HCT116 (cell line): ENCODE data around the gene SBNO2. TPM values are rescaled to one million over a fixed set of nuclear protein-coding genes. Genes with fewer than 3 reads are reported as not detected.
A peak's percentile ranks its signal among the peaks of the same experiment; 100 is the strongest.

Source experiments
- ATAC-seq: fragments of 200-7000 bp; cut with Tn5 transposase; 2 replicates; pipeline ENCODE4 v1.9.1; 2020; ENCODE audit warnings: mild to moderate bottlenecking, moderate library complexity
- BruUV-seq: library from RNA; stranded (reverse); fragments of 400-500 nt; replicated peaks from 2 replicates; lab custom pipeline; 2021; lab: Mats Ljungman, UMichigan
- CTCF ChIA-PET: fragments of 300-600 bp; sonication (Branson Sonifier 250); formaldehyde crosslinking; loops from one replicate; lab custom pipeline; 2021; ENCODE audit warnings: antibody characterized with exemption; lab: Charles Lee
- POLR2A ChIA-PET: fragments of 300-600, 350-600 bp; sonication (Branson Sonifier 250); formaldehyde crosslinking; loops from one replicate; lab custom pipeline; 2021; ENCODE audit warnings: antibody characterized with exemption; lab: Charles Lee
- RAD21 ChIA-PET, 2 experiments: fragments of 300-600 bp; sonication (Branson Sonifier 250); formaldehyde crosslinking; loops; one replicate each; lab custom pipeline; 2023; ENCODE audit warnings: low total read pairs in 2 of 2; ENCODE audit not compliant: uncharacterized antibody in 2 of 2, unreplicated experiment in 2 of 2, low non-redundant PET in 1 of 2; lab: Charles Lee
- DNase-seq: peaks from one replicate; pipeline ENCODE4 v3.0.0-alpha.2; 2010; ENCODE audit warnings: low read depth, low spot score
- H2AFZ ChIP-seq: fragments of 200-600 bp; shearing (Covaris generic), sonication (generic); 2 replicates; pipeline ENCODE4 v1.6.1; 2017; ENCODE audit warnings: low read depth, mixed run types, mixed read lengths, antibody characterized with exemption, low read length; ENCODE audit not compliant: poor library complexity, severe bottlenecking
- H3K27ac ChIP-seq: 2 replicates; pipeline ENCODE4 v1.5.1; 2012; ENCODE audit warnings: low read depth, low read length
- H3K27me3 ChIP-seq: fragments of 200-600 bp; sonication (generic); 2 replicates; pipeline ENCODE4 v1.6.1; 2016; ENCODE audit warnings: mixed run types, low read length, mixed read lengths; ENCODE audit not compliant: insufficient read depth
- H3K36me3 ChIP-seq, 2 experiments: fragments of 200-500 bp in 1 of 2; fragments of 200-600 bp in 1 of 2; sonication (Bioruptor generic) in 1 of 2; sonication (generic) in 1 of 2; 2 replicates each; pipeline versions ENCODE4 v1.5.1 to v1.6.1; 2014 to 2016; ENCODE audit warnings: low read length in 2 of 2, inconsistent platforms in 1 of 2, mixed read lengths in 1 of 2, mixed run types in 1 of 2; ENCODE audit not compliant: insufficient read depth in 2 of 2, control insufficient read depth in 1 of 2
- H3K4me1 ChIP-seq, 2 experiments: fragments of 200-600 bp in 1 of 2; sonication (generic) in 1 of 2; 2 replicates each; pipeline versions ENCODE4 v1.5.1 to v1.6.1; 2012 to 2017; ENCODE audit warnings: low read length in 2 of 2, inconsistent platforms in 1 of 2, mild to moderate bottlenecking in 1 of 2, mixed read lengths in 1 of 2, mixed run types in 1 of 2, moderate library complexity in 1 of 2; ENCODE audit not compliant: insufficient read depth in 2 of 2, control insufficient read depth in 1 of 2
- H3K4me2 ChIP-seq: fragments of 200-600 bp; sonication (generic); 2 replicates; pipeline ENCODE4 v1.6.1; 2017; ENCODE audit warnings: mixed run types, low read length, mixed read lengths
- H3K4me3 ChIP-seq, 2 experiments: fragments of 200-600 bp in 1 of 2; sonication (generic) in 1 of 2; replicated peaks in 1 of 2; 2 replicates each; pipeline ENCODE4 v1.5.1; 2011 to 2016; ENCODE audit warnings: low read length in 2 of 2, control low read depth in 1 of 2, low read depth in 1 of 2, mild to moderate bottlenecking in 1 of 2, mixed read lengths in 1 of 2, mixed run types in 1 of 2
- H3K79me2 ChIP-seq: fragments of 200-600 bp; sonication (generic); 2 replicates; pipeline ENCODE4 v1.6.1; 2017; ENCODE audit warnings: mild to moderate bottlenecking, mixed run types, low read length, moderate library complexity, mixed read lengths; ENCODE audit not compliant: insufficient read depth
- H3K9ac ChIP-seq: fragments of 200-600 bp; sonication (generic); 2 replicates; pipeline ENCODE4 v1.6.1; 2016; ENCODE audit warnings: low read length, mixed read lengths
- H3K9me2 ChIP-seq: fragments of 200-600 bp; sonication (generic), shearing (Covaris generic); 2 replicates; pipeline ENCODE4 v1.6.1; 2017; ENCODE audit warnings: mixed run types, mild to moderate bottlenecking, moderate library complexity; ENCODE audit not compliant: insufficient read depth
- H3K9me3 ChIP-seq, 2 experiments: fragments of 200-500 bp in 1 of 2; fragments of 200-600 bp in 1 of 2; sonication (Bioruptor generic) in 1 of 2; sonication (generic) in 1 of 2; 2 replicates each; pipeline ENCODE4 v1.6.1; 2014 to 2017; ENCODE audit warnings: low read length in 2 of 2, mixed read lengths in 2 of 2, inconsistent platforms in 1 of 2, low read depth in 1 of 2, mild to moderate bottlenecking in 1 of 2, mixed run types in 1 of 2, moderate library complexity in 1 of 2; ENCODE audit not compliant: control insufficient read depth in 1 of 2, insufficient read depth in 1 of 2
- H4K20me1 ChIP-seq: fragments of 200-600 bp; sonication (generic), shearing (Covaris generic); 2 replicates; pipeline ENCODE4 v1.6.1; 2017; ENCODE audit warnings: mixed run types, mild to moderate bottlenecking, moderate library complexity; ENCODE audit not compliant: insufficient read depth
- CEBPB ChIP-seq: IDR thresholded peaks from 2 replicates; pipeline ENCODE4 v1.6.1; 2012; ENCODE audit warnings: low read depth
- EGR1 ChIP-seq: IDR thresholded peaks from 2 replicates; pipeline ENCODE4 v1.6.1; 2012; ENCODE audit warnings: low read depth
- EZH2phosphoT487 ChIP-seq: fragments of 200-600 bp; IDR thresholded peaks from 2 replicates; pipeline ENCODE4 v1.6.1; 2018; ENCODE audit warnings: antibody characterized with exemption, borderline replicate concordance
- FOSL1 ChIP-seq: IDR thresholded peaks from 2 replicates; pipeline ENCODE4 v1.6.1; 2012; ENCODE audit warnings: low read depth
- POLR2A ChIP-seq: IDR thresholded peaks from 2 replicates; pipeline ENCODE4 v1.7.0; 2011; ENCODE audit warnings: borderline replicate concordance; ENCODE audit not compliant: insufficient read depth, insufficient read length; ENCODE audit errors: extremely low read depth
- POLR2AphosphoS5 ChIP-seq: IDR thresholded peaks from 2 replicates; pipeline ENCODE4 v1.6.1; 2011; ENCODE audit warnings: mild to moderate bottlenecking, low read depth, low read length, moderate library complexity
- RAD21 ChIP-seq: IDR thresholded peaks from 2 replicates; pipeline ENCODE4 v1.6.1; 2012; ENCODE audit warnings: low read depth, mild to moderate bottlenecking
- SIN3A ChIP-seq: IDR thresholded peaks from 2 replicates; pipeline ENCODE4 v1.6.1; 2012; ENCODE audit warnings: low read depth
- SP1 ChIP-seq: IDR thresholded peaks from 2 replicates; pipeline ENCODE4 v1.6.1; 2012; ENCODE audit warnings: low read depth
- ZFX ChIP-seq: fragments of 450-650 bp; IDR thresholded peaks from 2 replicates; pipeline ENCODE4 v1.6.1; 2017
- ZNF274 ChIP-seq: fragments of 200-500 bp; sonication (Bioruptor generic); IDR thresholded peaks from 2 replicates; pipeline ENCODE4 v1.6.1; 2014; ENCODE audit warnings: mild to moderate bottlenecking, low read depth, low read length, inconsistent platforms
- intact Hi-C: fragments of 100-400 bp; cut with micrococcal nuclease; formaldehyde crosslinking; loops from 2 replicates; pipeline ENCODE4 v1.10.0; 2022
- total RNA-seq: library from RNA; stranded (reverse); gene quantifications from one replicate; pipeline ENCODE4 v1.2.1, GENCODE V29; 2021; ENCODE audit not compliant: unreplicated experiment
- TF ChIP-seq, protein P1 (sequence below): IDR thresholded peaks from 2 replicates; pipeline ENCODE4 v1.6.1; 2012
- TF ChIP-seq, protein P2 (sequence below): IDR thresholded peaks from 2 replicates; pipeline ENCODE4 v1.6.1; 2012; ENCODE audit warnings: low read depth

Gene SBNO2
- total RNA-seq, 1 experiment from 2014 or later = 66.4 TPM

DNA sequence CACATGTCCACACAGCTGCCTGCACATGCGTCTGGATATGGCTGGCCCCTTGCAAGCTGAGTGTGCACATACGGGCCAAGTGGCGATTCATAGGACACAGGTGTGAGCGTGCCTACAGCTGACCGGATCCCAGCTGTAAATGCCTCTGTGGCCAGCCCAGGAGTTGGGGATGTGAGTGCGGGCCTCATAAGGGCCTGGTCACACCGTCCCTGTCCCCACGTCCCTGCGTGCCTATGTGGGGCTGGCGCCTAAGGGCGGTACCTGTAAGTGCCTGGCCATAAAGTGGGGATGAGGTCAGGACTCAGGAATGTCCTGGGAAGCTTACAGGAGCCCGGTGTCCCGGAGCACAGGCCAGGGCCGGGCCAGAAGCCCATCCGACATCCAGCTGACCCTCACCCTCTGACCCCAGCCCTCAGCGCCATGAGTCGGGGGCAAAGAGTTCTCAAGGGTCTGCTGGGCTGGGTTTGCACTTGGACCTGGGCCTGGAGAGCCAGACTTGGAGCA lies 108.4 kb downstream of the SBNO2 start:
- peak overlapping the region; percentile 64 to 78 for H3K4me3 ChIP-seq
- H3K9ac ChIP-seq = peak overlapping the region; percentile 92
- no peak for TF ChIP-seq FOSL1
- TF ChIP-seq CEBPB = no peak
- TF ChIP-seq EGR1 = no peak
- TF ChIP-seq POLR2A = no peak
- TF ChIP-seq ZNF274 = no peak
- TF ChIP-seq POLR2AphosphoS5 = peak; percentile 57; the same call in 1 of the 2 replicates
- TF ChIP-seq ZFX = peak; percentile 15; the same call in 1 of the 2 replicates
- TF ChIP-seq EZH2phosphoT487 = no peak
- TF ChIP-seq, protein P1, sequence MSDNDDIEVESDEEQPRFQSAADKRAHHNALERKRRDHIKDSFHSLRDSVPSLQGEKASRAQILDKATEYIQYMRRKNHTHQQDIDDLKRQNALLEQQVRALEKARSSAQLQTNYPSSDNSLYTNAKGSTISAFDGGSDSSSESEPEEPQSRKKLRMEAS = peak; percentile 45; the same call in 1 of the 2 replicates
- TF ChIP-seq, protein P2, sequence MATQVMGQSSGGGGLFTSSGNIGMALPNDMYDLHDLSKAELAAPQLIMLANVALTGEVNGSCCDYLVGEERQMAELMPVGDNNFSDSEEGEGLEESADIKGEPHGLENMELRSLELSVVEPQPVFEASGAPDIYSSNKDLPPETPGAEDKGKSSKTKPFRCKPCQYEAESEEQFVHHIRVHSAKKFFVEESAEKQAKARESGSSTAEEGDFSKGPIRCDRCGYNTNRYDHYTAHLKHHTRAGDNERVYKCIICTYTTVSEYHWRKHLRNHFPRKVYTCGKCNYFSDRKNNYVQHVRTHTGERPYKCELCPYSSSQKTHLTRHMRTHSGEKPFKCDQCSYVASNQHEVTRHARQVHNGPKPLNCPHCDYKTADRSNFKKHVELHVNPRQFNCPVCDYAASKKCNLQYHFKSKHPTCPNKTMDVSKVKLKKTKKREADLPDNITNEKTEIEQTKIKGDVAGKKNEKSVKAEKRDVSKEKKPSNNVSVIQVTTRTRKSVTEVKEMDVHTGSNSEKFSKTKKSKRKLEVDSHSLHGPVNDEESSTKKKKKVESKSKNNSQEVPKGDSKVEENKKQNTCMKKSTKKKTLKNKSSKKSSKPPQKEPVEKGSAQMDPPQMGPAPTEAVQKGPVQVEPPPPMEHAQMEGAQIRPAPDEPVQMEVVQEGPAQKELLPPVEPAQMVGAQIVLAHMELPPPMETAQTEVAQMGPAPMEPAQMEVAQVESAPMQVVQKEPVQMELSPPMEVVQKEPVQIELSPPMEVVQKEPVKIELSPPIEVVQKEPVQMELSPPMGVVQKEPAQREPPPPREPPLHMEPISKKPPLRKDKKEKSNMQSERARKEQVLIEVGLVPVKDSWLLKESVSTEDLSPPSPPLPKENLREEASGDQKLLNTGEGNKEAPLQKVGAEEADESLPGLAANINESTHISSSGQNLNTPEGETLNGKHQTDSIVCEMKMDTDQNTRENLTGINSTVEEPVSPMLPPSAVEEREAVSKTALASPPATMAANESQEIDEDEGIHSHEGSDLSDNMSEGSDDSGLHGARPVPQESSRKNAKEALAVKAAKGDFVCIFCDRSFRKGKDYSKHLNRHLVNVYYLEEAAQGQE = no peak
- no peak for TF ChIP-seq RAD21
- peak; percentile 26; the same call in 1 of the 2 replicates for TF ChIP-seq SP1
- no peak for TF ChIP-seq SIN3A
- no peaks in the 10 kb centered on the region for H3K9me3 ChIP-seq
- H3K36me3 ChIP-seq = 0 out of 4 replicates have a peak, but pooled peaks cover 0 to 3% of the 10 kb centered on the region in 2 experiments
- TSS peak; percentile 64 for BruUV-seq
- intact Hi-C loops = no loop called here
- ATAC-seq (peak; percentile 61), DNase-seq (peak; percentile 68)
- H4K20me1 ChIP-seq = no peaks in the 10 kb centered on the region
- peak overlapping the region; percentile 94 for H3K4me2 ChIP-seq
- no peaks in the 10 kb centered on the region for H3K9me2 ChIP-seq
- peak overlapping the region; percentile 100 for H3K27ac ChIP-seq
- CTCF ChIA-PET = interaction anchor here (1.1 to 2.5 kb wide), 7 partner anchors 11 to 175 kb away, joined by 3 to 20 read pairs (median 6); partner anchors contain the start of gene ATP5F1D
- H2AFZ ChIP-seq = no peak overlapping the region
- RAD21 ChIA-PET = interaction anchor here in 1 of 2 experiments (1.0 kb wide), 1 partner anchor 28 kb away, joined by 5 read pairs; no protein-coding TSS in a partner anchor
- peaks cover 26% of the 10 kb centered on the region; the same call in 1 of the 2 replicates for H3K79me2 ChIP-seq
- H3K4me1 ChIP-seq = peaks cover 36 to 71% of the 10 kb centered on the region in 2 experiments
- POLR2A ChIA-PET = interaction anchor here (0.7 to 2.4 kb wide), 4 partner anchors 9 to 201 kb away, joined by 3 to 8 read pairs (median 4); partner anchors contain the start of gene CNN2
- H3K27me3 ChIP-seq = no peaks in the 10 kb centered on the region
